Stimulated activated CD4-positive, alpha-beta T cell treated with anti-CD3 and anti-CD28 coated beads, Interleukin-15, amount 100 ng/mL, for 24 hours (primary cell): Measurements from ENCODE around the gene MAGI1.
"Not testable (repeated sequence)": the region's sequence is repeated elsewhere in the genome, so short reads cannot be mapped to it uniquely, and the experiment has no call there.

Experiments
- DNase-seq: peaks from one replicate; pipeline ENCODE4 v3.0.0-alpha.2; 2020

The MAGI1 gene

GRCh38 chr3:65550137-65550536 is 488.6 kb downstream of the MAGI1 start:
- DNase-seq, result no peak

DNA sequence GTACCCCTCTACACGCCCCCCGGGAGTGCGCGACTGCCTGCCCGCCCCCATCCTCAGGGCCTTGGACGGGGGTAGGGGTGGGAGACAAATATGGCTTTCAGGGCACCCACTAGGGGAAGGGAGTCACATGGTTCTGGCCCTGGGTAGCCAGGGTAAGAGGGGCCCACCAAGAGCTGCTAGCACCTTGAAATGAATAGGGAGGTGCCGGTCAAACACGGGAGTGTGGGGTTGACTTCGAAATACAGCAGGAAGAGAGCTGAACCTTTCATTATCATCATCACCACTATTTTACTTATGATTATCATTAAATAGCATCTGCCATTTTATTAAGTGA is 489.1 kb downstream of the MAGI1 start:
- no peak for DNase-seq

- DNase-seq, result no peak
Observed at GRCh38 chr3:65548848-65549625, 489.7 kb downstream of the MAGI1 start.

DNA sequence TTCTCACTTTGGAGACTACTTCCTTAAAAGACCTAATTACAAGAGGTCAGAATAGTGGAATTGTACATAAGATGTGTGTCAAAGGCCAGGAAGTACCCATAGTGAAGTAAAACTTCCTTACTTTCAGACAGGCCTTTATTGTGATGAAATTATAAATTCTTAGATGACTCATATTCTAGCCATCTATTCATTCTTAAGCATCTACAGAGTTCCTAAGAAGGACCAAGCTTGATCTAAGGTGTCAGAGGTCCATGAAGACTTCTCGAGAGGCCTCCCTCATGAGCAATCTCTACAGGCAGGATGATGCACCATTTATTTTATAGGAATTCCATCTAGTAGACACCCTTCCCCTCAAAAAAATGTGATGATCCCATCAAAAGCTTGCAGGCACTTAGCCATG is 493.3 kb downstream of the MAGI1 start:
- DNase-seq, result no peak

GRCh38 chr3:65543391-65543790 is 495.3 kb downstream of the MAGI1 start:
- DNase-seq, result not testable (repeated sequence)

GRCh38 chr3:65540666-65541065 is 498.1 kb downstream of the MAGI1 start:
- DNase-seq, result no peak

DNA sequence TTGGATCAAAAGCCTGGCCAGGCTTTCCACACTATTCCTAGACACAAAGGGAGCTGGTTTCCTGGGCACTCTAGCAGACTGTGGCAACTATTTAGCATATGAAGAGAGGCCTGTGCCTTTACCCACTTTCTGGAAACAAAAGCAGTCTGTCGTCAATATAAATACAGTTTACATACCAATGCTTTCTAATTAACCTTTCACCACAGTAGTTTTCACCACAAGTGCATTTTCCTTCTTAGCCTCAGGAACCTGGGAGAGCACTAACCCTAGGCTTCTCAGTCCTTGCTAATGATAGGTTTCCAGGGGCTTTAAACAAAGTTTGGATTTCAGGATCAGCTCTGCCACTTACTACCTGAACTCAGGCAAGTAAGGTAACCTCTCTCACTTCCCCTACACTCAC is 499.1 kb downstream of the MAGI1 start:
- DNase-seq, result no peak

DNA sequence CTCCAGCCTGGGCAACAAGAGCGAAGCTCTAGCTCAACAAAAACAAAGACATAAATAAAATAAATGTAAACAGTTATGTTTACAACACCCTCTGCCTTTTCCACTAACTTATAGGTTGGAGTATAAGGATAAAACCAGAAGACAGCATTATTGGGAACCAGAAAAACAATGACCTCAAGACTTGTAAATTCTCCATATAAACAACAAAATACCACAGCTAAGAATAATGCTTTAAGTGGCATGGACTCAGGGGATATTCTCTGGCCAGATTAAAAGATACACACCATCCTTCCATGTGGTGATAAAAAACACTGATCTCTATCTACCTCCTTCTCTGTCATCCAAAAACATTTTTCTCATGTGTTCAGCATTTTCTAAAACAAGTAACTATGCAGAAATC is 500.6 kb downstream of the MAGI1 start:
- no peak for DNase-seq

DNA sequence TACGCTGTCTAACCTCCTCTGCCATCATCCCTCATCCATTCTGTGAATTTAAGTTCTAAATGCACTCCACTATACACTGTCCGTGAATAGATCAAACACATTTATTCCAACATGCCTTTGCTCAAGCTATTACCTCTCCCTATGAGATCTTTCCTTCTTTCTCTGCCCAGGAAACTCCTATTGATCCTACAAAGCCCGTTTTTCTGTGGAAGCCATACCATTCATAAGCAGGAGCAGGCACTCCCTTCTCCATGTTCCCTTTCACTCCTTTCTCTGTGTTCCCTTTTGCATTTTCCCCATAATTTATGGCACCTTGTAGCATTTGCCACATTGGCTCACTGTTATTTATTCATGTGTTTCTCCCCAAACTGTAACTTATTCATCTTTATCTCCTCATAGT is 501.6 kb downstream of the MAGI1 start:
- no peak for DNase-seq

DNA sequence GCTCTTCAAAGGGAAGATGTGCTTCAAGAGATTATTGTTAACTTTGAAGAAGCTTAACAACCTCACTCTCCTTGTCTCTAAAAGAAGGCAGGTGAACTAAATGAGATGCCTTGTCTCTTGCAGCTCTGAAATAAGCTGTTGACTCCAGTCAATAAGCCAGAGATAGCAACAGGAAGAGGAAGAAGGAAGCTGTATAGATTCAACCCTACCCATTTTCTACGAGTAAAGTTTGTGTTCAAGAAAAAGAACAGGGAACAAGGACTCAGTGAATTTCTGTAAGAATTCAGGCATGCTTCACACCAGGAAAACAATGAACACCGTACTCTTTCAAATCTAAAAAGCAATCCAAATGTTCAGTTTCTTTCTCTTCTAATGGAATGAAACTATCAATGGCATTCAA is 503.5 kb downstream of the MAGI1 start:
- no peak for DNase-seq

- no peak for DNase-seq
Observed at GRCh38 chr3:65534805-65535204, 503.9 kb downstream of the MAGI1 start.

DNA sequence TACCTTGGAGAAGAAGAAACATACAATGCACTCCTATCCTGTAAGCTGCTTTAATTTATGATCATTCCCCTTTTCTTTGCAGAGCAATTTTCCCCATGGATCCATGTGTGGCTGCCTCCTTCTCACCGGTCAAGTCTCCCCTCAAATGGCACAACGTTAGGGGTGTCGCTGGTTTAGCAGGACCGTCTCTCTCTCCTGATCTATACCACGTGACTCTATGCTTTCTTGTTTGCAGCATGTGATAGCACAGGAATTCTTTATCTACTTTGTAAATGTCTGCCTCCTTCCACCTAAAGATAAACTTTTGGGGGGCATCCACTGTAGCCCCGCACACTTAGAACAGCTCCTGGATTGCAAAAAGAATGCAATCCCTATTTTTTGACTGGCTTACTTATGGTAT is 506.0 kb downstream of the MAGI1 start:
- no peak for DNase-seq

DNA sequence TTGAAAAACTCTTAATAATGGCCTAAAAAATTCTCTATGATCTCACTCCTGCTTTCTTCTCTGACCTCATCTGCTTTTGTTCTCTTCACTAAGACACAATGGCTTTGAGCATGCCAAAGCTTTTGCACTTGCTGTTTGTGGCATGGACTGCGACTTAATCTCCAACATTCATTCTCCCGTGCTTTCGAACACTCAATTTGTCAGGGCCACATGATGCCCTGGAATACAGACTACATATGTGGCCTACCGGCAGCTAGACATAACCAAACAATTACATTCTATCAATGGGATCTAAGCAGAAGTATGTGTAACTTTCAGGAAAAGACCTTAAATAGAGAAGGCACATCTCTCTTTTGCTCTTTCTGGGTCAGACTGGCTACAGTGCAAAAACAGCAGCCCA is 506.5 kb downstream of the MAGI1 start:
- DNase-seq, result no peak

GRCh38 chr3:65531499-65531898 is 507.2 kb downstream of the MAGI1 start:
- no peak for DNase-seq

DNA sequence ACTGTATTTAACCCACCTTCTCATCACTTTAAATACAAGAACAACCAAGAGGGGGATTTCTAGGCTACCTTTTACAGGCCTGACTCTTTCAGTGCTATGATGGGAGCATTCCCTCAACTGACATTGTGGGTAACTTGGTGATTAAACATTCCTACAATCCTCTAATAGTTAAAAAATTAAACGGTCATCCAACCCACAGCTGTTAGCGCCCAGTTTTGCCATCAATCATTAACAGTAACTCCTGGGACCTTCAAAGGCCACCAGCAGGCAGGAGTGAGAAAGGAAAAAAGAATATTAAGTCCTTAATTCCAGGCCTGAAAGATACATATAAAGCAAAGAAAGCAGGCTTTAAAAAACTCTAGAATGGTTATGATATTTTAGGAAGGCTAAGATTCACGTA is 512.1 kb downstream of the MAGI1 start:
- DNase-seq, result no peak

- no peak for DNase-seq
Observed at GRCh38 chr3:65524584-65524983, 514.1 kb downstream of the MAGI1 start.

DNA sequence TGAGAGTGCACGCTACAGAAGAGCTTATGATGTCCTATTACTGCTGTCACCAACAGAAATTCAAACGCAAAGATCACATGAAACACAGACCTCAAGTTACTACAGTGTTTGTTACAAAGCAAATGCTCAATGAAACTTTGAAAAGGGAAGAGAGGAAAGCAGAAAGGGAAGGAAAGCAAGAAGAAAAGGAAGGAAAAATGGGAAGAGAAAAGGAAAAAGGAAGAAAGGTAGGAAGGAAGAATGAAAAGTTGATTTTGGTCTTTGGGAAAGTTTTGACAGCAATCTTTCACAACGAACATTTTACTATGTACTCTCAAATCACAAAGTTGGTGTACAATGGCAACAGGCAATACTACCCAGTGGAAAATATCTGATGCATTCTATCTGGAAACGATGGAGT is 514.8 kb downstream of the MAGI1 start:
- DNase-seq, result no peak

DNA sequence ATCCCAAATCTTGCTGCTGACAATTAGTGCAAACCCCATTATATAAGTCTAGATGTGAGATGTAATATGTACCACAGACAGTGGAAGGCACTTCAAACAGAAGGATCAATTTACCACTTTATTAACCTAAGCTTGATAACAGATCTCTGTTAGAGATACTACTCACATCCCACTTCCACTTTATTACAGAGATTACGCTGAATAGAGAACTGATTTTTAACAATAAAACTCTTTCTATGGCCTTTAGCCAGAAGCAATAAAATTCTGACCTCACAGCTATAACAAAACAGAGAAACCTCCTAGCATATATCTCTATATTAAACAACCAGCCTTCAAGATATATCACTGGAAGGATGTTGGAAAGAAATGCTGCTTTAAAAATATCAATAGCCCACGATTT is 517.7 kb downstream of the MAGI1 start:
- DNase-seq, result no peak

- no peak for DNase-seq
Observed at GRCh38 chr3:65516998-65517397, 521.7 kb downstream of the MAGI1 start.

GRCh38 chr3:65514317-65514716 is 524.4 kb downstream of the MAGI1 start:
- not testable (repeated sequence) for DNase-seq

GRCh38 chr3:65509423-65509794 is 529.3 kb downstream of the MAGI1 start:
- not testable (repeated sequence) for DNase-seq

- no peak for DNase-seq
Observed at GRCh38 chr3:65508750-65509422, 529.8 kb downstream of the MAGI1 start.

DNA sequence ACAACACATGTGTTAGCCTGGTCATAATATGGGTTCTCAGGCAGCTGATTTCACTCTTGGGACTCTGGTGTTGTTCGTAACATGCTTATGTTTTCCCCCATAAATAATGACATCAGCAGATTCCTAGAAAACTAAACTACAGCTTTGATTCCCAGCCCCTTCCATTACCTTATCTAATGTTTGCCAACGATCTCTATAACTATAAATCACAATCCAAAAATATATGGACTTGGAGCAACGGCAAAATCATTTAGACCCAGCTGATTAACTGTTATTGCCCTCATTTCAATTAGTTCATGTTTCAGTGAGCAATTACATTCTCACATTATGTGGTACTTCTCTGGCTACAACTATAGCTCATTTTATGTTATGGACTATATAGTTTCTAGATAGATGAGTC is 531.3 kb downstream of the MAGI1 start:
- no peak for DNase-seq

GRCh38 chr3:65503776-65504175 is 534.9 kb downstream of the MAGI1 start:
- DNase-seq, result no peak

DNA sequence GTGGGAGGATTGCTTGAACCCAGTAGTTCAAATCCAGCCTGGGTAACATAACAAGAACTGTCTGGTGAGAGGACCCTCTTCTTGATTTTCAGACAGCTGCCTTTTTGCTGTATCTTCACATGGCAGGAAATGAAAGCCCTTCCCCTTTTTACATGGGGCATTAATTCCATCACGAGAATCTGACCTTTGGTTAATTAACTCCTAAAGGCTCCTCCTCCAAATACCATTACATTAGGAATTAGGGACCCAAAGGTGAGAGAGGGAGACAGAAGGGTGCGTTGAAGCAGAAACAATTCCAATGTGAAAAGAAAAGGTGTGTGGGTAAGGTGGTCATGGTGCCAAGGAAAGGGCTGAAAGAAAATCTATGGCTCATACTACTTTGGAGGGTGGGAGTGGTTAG is 536.2 kb downstream of the MAGI1 start:
- DNase-seq, result no peak
